MM.1S (cell line): ENCODE measurements around the gene NCKAP5.

Source experiments
- CTCF ChIP-seq: fragments of 300-600 bp; sonication (generic); IDR thresholded peaks from 2 replicates; pipeline ENCODE4 v1.5.1; 2016; ENCODE audit warnings: antibody characterized with exemption, low read length, mixed read lengths
- EZH2 ChIP-seq: fragments of 300-600 bp; sonication (generic); optimal IDR thresholded peaks from 2 replicates; pipeline ENCODE3; 2017; ENCODE audit warnings: low read depth, mild to moderate bottlenecking, antibody characterized with exemption, low read length, mixed read lengths
- EZH2phosphoT487 ChIP-seq: fragments of 300-600 bp; sonication (generic); IDR thresholded peaks from 2 replicates; pipeline ENCODE4 v1.6.1; 2018; ENCODE audit warnings: antibody characterized with exemption, low read length

GRCh38 chr2:133562558-133562957 lies 5.7 kb downstream of the NCKAP5 start:
- TF ChIP-seq CTCF (no peak), EZH2 (no peak), EZH2phosphoT487 (no peak)
